ENCODE results near the gene LARP4B. TPM values are rescaled to one million over a fixed set of nuclear protein-coding genes. Genes with fewer than 3 reads are reported as not detected.

LARP4B gene
- total and polyA plus RNA-seq, 2 experiments from 2014 or later: 18.3 to 52.3 TPM

GRCh38 chr10:829241-829640 lies 102.3 kb downstream of the LARP4B start:
- H3K36me3 ChIP-seq (ENCODE audit: insufficient read depth): peaks cover 32% of the 10 kb centered on the region
- H3K4me3 Mint-ChIP-seq: no peak overlapping the region
- no peaks in the 10 kb centered on the region for H3F3A ChIP-seq (replicated peaks; ENCODE audit: low read depth)
- no peaks in the 10 kb centered on the region; the same call in 2 of the 3 replicates for H3K9me3 Mint-ChIP-seq
- no peaks in the 10 kb centered on the region for H3K4me1 ChIP-seq (ENCODE audit: insufficient read depth)
- peaks cover 50% of the 10 kb centered on the region for H3K36me3 Mint-ChIP-seq (ENCODE audit: low read depth)
- no peaks in the 10 kb centered on the region for H3K9me2 ChIP-seq (ENCODE audit: insufficient read depth)
- no peak overlapping the region for H3K27ac Mint-ChIP-seq
- TF ChIP-seq ZNF114 (CRISPR knock-in tag; IDR thresholded peaks at IDR 0.05) (no peak), POLR2AphosphoS5 (IDR thresholded peaks at IDR 0.05; ENCODE audit: low read depth) (no peak), EZH2 (IDR thresholded peaks at IDR 0.05; ENCODE audit: low read depth, unreplicated experiment) (no peak), CREB1 (CRISPR knock-in tag; IDR thresholded peaks at IDR 0.05; ENCODE audit: low read depth) (no peak)
- TF ChIP-seq, protein P1, sequence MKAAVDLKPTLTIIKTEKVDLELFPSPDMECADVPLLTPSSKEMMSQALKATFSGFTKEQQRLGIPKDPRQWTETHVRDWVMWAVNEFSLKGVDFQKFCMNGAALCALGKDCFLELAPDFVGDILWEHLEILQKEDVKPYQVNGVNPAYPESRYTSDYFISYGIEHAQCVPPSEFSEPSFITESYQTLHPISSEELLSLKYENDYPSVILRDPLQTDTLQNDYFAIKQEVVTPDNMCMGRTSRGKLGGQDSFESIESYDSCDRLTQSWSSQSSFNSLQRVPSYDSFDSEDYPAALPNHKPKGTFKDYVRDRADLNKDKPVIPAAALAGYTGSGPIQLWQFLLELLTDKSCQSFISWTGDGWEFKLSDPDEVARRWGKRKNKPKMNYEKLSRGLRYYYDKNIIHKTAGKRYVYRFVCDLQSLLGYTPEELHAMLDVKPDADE (IDR thresholded peaks at IDR 0.05): no peak
- TF ChIP-seq, protein P2, sequence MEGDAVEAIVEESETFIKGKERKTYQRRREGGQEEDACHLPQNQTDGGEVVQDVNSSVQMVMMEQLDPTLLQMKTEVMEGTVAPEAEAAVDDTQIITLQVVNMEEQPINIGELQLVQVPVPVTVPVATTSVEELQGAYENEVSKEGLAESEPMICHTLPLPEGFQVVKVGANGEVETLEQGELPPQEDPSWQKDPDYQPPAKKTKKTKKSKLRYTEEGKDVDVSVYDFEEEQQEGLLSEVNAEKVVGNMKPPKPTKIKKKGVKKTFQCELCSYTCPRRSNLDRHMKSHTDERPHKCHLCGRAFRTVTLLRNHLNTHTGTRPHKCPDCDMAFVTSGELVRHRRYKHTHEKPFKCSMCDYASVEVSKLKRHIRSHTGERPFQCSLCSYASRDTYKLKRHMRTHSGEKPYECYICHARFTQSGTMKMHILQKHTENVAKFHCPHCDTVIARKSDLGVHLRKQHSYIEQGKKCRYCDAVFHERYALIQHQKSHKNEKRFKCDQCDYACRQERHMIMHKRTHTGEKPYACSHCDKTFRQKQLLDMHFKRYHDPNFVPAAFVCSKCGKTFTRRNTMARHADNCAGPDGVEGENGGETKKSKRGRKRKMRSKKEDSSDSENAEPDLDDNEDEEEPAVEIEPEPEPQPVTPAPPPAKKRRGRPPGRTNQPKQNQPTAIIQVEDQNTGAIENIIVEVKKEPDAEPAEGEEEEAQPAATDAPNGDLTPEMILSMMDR (conservative IDR thresholded peaks at IDR 0.05; ENCODE audit: low read depth in 2 of 2): no peak
- TF ChIP-seq, protein P3, sequence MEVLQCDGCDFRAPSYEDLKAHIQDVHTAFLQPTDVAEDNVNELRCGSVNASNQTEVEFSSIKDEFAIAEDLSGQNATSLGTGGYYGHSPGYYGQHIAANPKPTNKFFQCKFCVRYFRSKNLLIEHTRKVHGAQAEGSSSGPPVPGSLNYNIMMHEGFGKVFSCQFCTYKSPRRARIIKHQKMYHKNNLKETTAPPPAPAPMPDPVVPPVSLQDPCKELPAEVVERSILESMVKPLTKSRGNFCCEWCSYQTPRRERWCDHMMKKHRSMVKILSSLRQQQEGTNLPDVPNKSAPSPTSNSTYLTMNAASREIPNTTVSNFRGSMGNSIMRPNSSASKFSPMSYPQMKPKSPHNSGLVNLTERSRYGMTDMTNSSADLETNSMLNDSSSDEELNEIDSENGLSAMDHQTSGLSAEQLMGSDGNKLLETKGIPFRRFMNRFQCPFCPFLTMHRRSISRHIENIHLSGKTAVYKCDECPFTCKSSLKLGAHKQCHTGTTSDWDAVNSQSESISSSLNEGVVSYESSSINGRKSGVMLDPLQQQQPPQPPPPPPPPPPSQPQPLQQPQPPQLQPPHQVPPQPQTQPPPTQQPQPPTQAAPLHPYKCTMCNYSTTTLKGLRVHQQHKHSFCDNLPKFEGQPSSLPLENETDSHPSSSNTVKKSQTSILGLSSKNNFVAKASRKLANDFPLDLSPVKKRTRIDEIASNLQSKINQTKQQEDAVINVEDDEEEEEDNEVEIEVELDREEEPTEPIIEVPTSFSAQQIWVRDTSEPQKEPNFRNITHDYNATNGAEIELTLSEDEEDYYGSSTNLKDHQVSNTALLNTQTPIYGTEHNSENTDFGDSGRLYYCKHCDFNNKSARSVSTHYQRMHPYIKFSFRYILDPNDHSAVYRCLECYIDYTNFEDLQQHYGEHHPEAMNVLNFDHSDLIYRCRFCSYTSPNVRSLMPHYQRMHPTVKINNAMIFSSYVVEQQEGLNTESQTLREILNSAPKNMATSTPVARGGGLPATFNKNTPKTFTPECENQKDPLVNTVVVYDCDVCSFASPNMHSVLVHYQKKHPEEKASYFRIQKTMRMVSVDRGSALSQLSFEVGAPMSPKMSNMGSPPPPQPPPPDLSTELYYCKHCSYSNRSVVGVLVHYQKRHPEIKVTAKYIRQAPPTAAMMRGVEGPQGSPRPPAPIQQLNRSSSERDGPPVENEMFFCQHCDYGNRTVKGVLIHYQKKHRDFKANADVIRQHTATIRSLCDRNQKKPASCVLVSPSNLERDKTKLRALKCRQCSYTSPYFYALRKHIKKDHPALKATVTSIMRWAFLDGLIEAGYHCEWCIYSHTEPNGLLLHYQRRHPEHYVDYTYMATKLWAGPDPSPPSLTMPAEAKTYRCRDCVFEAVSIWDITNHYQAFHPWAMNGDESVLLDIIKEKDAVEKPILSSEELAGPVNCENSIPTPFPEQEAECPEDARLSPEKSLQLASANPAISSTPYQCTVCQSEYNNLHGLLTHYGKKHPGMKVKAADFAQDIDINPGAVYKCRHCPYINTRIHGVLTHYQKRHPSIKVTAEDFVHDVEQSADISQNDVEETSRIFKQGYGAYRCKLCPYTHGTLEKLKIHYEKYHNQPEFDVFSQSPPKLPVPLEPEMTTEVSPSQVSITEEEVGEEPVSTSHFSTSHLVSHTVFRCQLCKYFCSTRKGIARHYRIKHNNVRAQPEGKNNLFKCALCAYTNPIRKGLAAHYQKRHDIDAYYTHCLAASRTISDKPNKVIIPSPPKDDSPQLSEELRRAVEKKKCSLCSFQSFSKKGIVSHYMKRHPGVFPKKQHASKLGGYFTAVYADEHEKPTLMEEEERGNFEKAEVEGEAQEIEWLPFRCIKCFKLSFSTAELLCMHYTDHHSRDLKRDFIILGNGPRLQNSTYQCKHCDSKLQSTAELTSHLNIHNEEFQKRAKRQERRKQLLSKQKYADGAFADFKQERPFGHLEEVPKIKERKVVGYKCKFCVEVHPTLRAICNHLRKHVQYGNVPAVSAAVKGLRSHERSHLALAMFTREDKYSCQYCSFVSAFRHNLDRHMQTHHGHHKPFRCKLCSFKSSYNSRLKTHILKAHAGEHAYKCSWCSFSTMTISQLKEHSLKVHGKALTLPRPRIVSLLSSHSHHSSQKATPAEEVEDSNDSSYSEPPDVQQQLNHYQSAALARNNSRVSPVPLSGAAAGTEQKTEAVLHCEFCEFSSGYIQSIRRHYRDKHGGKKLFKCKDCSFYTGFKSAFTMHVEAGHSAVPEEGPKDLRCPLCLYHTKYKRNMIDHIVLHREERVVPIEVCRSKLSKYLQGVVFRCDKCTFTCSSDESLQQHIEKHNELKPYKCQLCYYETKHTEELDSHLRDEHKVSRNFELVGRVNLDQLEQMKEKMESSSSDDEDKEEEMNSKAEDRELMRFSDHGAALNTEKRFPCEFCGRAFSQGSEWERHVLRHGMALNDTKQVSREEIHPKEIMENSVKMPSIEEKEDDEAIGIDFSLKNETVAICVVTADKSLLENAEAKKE (CRISPR knock-in tag; IDR thresholded peaks at IDR 0.05): no peak
- H3K4me1 Mint-ChIP-seq: no peaks in the 10 kb centered on the region
- no peak overlapping the region for H3K27ac ChIP-seq (ENCODE audit: low read depth)
- no peak overlapping the region for H3K4me2 ChIP-seq
- H4K20me1 ChIP-seq (replicated peaks; ENCODE audit: insufficient read depth): peaks cover 5% of the 10 kb centered on the region
- no peaks in the 10 kb centered on the region for H3K27me3 ChIP-seq (ENCODE audit: insufficient read depth)
- H3K79me2 ChIP-seq (replicated peaks; ENCODE audit: insufficient read depth): peaks cover 38% of the 10 kb centered on the region
- ATAC-seq (no peak), DNase-seq (ENCODE audit: low spot score) (no peak)
- H3K4me3 ChIP-seq: no peak overlapping the region
- peaks cover 6% of the 10 kb centered on the region for H3K27me3 Mint-ChIP-seq (ENCODE audit: insufficient read depth, low read depth, poor library complexity)
- H2AFZ ChIP-seq: no peak overlapping the region
